Activated T-cell treated with anti-CD3 and anti-CD28 coated beads, Interleukin-2, amount 50 U/mL, for 72 hours (primary cell): ENCODE results near the gene FAM120C. TPM values are rescaled to one million over a fixed set of nuclear protein-coding genes. Genes with fewer than 3 reads are reported as not detected.

Experiments
- ATAC-seq, 2 donors: fragments of 150-1000 bp; cut with Tn5 transposase; replicated peaks in 1 of 2; 2 replicates each; pipeline ENCODE4 v1.10.0; 2021; ENCODE audit warnings: moderate library complexity in 2 of 2, mild to moderate bottlenecking in 1 of 2
- DNase-seq, 2 donors: peaks; one replicate each; pipeline ENCODE4 v3.0.0; 2021 to 2022; ENCODE audit warnings: mixed read lengths in 1 of 2
- H3K27ac Mint-ChIP-seq: one replicate; pipeline ENCODE4 v1.8.0; 2022; ENCODE audit warnings: mild to moderate bottlenecking, moderate library complexity, mixed read lengths
- H3K27me3 Mint-ChIP-seq: one replicate; pipeline ENCODE4 v1.8.0; 2022; ENCODE audit warnings: low read depth, mixed read lengths
- H3K36me3 Mint-ChIP-seq, 2 donors: one replicate each; pipeline ENCODE4 v1.8.0; 2022; ENCODE audit warnings: mixed read lengths in 2 of 2, mild to moderate bottlenecking in 1 of 2; ENCODE audit not compliant: insufficient read depth in 2 of 2
- H3K4me1 Mint-ChIP-seq: one replicate; pipeline ENCODE4 v1.8.0; 2022; ENCODE audit warnings: low read depth, mixed read lengths
- H3K4me3 Mint-ChIP-seq, 2 donors: one replicate each; pipeline ENCODE4 v1.8.0; 2022; ENCODE audit warnings: mild to moderate bottlenecking in 2 of 2, mixed read lengths in 2 of 2, moderate library complexity in 2 of 2
- H3K9me3 Mint-ChIP-seq, 2 donors: one replicate each; pipeline ENCODE4 v1.8.0; 2022; ENCODE audit warnings: mixed read lengths in 2 of 2
- total RNA-seq, 2 donors: library from RNA; stranded (reverse); gene quantifications; one replicate each; pipeline ENCODE4 v1.2.3, GENCODE V29; 2022

FAM120C gene
- total RNA-seq, 2 donors from 2014 or later: 9.9 to 10.5 TPM

DNA sequence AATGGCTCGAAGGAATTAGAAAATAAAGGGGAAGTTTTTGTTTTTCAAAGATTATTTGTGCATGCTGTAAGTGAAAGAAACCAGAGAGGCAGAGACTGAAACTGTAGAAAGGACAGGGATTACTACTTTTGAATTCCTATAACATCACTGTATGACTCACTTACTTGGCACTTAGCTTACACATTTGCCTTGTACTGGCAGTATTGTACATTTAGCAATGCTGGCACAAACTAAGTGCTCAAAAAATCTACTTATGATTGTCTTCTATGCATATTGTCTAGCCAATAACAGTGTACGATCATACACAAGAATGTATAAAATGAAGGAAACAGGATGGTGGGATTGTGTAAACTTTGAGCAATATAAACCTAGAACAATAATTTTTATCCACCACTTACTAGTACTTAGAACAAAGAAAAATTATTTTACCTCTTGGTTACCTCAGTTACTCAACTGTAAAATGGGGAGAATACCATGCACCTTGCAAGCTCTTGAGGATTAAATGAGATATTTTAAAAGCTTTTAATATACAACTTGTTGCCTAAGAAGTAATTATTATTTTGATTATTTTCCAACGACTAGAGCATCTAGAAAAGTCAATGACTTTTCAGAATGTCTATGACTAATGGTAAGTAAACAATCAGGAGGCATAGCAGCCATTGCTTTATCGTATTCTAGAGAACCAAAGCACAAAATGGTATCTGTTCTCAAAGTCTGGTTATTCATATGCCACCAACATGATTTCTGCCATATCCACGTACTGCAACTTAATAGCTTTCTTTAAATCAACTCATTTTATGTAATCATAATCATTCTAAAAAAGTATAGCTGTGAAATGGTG is 4.7 kb downstream of the FAM120C start:
- Mint-ChIP-seq H3K4me1 (peaks cover 48% of the 10 kb centered on the region), H3K27me3 (peaks cover 6% of the 10 kb centered on the region), H3K9me3 (no peaks in the 10 kb centered on the region), H3K27ac (peak overlapping the region; percentile 93), H3K4me3 (peak overlapping the region; percentile 19 to 88), H3K36me3 (peaks cover 15 to 20% of the 10 kb centered on the region in 2 donors)
- ATAC-seq (peak; percentile 58 to 67), DNase-seq (no peak)

DNA sequence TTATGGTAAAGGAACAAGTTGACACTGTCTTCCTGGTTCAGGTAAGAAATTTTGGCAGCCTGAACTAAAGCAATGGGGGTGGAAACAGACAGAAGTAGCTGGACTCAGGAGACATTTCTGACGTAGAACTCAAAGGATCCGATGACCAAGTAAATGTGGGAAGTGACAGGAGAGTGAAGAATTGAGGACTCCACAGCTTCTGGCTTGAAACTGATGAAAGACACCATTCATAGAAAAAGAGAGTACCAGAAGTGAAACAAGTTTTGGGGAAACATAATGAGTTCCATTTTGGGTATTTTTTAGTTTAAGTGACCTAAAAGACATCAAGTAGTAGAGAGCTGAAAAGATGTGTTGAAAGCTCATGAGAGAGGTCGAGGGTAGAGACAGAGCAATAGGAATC is 5.7 kb downstream of the FAM120C start:
- H3K36me3 Mint-ChIP-seq: peaks cover 15 to 20% of the 10 kb centered on the region in 2 donors

DNA sequence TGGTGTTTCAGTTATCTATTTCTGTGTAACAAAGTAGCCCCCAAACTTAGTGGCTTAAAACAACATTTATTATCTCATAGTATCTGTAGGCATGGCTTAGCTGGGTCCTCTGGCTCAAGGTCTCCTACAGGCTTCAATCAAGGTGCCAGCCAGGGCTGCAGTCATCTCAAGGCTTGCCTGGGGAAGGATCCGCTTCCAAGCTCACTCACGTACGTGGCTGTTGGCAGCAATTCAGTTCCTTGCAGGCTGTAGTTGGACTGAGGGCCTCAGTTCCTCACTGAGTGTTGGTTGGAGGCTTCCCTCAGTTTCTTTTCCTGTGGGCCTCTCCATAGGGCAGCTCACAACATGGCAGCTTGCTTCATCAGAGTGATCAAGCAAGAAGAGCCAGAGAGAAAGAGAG is 9.3 kb downstream of the FAM120C start:
- DNase-seq: no peak
- ATAC-seq: no peak
- Mint-ChIP-seq H3K4me3 (no peak overlapping the region), H3K4me1 (peaks cover 15% of the 10 kb centered on the region), H3K36me3 (peaks cover 8 to 15% of the 10 kb centered on the region in 2 donors), H3K9me3 (no peaks in the 10 kb centered on the region), H3K27me3 (no peaks in the 10 kb centered on the region), H3K27ac (no peak overlapping the region)

More for the DNA sequence above, 5.7 kb downstream of the FAM120C start:
- DNase-seq (no peak), ATAC-seq (no peak)
- Mint-ChIP-seq H3K4me3 (peak overlapping the region; percentile 19 to 83), H3K27me3 (peaks cover 6% of the 10 kb centered on the region), H3K27ac (peak overlapping the region; percentile 93), H3K4me1 (peaks cover 48% of the 10 kb centered on the region), H3K9me3 (no peaks in the 10 kb centered on the region)

DNA sequence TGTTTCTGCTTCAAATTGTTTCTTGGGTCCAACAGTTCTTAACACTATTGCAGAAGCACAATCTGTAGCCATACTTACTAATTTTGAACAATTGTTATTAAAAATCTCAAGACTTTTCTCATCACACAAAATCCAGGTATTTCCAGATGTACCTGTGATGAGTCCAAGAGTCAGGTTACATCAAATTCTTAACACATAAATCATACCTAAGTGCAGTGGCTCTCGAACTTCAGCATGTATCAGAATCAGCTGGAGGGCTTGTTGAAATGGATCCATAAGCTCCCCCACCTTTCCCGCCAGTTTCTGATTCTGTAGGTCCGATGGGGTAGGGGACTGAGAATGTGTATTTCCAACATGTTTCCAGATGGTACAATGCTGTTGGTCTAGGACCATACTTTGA is 10.6 kb downstream of the FAM120C start:
- peaks cover 8 to 13% of the 10 kb centered on the region in 2 donors for H3K36me3 Mint-ChIP-seq
- DNase-seq (no peak), ATAC-seq (no peak)
- H3K4me3 Mint-ChIP-seq: no peak overlapping the region
- H3K27me3 Mint-ChIP-seq: no peaks in the 10 kb centered on the region
- peaks cover 6% of the 10 kb centered on the region for H3K4me1 Mint-ChIP-seq
- no peak overlapping the region for H3K27ac Mint-ChIP-seq
- no peaks in the 10 kb centered on the region for H3K9me3 Mint-ChIP-seq

DNA sequence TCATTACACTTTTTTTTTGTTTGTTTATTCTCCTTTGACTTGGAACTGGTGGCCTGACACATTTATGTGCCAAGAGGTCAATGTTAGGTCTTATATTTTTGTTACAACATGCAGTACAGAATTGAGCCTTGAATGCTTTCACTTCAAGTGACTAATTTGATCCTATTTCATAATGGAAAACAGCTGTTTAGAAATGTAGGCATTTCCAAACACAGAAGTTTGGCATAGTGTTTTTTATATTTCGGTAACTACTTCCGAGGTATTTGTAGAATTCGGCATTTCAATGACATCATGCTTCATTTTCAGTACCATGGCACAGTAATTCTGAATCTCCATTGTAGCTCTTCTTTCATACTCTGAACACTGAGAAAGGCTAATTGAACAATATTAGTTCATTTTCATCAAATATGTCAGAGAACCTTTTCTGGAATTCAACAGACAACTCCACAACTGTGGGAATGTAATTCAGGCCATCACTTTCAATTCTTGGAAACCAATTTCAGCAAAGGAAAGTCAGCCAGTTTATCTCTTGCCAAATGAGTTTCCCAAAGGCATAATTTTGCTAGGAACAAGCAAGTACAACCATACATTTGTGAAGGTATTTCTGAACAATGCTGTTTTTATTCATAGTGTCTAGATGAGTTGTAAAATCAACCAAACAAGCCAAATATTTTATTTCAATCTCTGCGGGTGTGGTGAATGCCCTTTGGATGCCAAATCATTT is 11.4 kb downstream of the FAM120C start:
- no peak for DNase-seq
- H3K4me1 Mint-ChIP-seq: no peaks in the 10 kb centered on the region
- peak overlapping the region; percentile 38 for H3K27ac Mint-ChIP-seq
- no peak overlapping the region for H3K4me3 Mint-ChIP-seq
- H3K36me3 Mint-ChIP-seq: peaks cover 4 to 7% of the 10 kb centered on the region in 2 donors
- no peaks in the 10 kb centered on the region for H3K9me3 Mint-ChIP-seq
- H3K27me3 Mint-ChIP-seq: peaks cover 4% of the 10 kb centered on the region
- ATAC-seq: no peak

DNA sequence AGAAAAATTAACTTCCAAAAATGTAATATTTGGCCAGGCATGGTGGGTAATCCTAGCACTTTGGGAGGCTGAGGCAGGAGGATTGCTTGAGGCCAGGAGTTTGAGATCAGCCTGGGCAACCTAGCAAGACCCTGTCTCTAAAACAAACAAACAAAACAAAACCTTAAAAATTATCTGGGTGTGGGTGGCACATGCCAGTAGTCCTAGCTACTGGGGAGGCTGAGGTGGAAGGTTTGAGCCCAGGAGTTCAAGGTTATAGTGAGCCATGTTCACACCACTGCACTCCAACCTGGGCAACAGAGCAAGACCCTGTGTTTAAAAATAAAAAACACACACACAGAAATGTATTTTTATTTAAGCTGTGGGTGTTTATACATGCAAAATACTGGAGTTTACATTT is 12.0 kb downstream of the FAM120C start:
- peaks cover 4% of the 10 kb centered on the region for H3K27me3 Mint-ChIP-seq
- peaks cover 4 to 7% of the 10 kb centered on the region in 2 donors for H3K36me3 Mint-ChIP-seq
- no peak overlapping the region for H3K4me3 Mint-ChIP-seq
- ATAC-seq (no peak), DNase-seq (no peak)
- H3K9me3 Mint-ChIP-seq: no peaks in the 10 kb centered on the region
- H3K27ac Mint-ChIP-seq: no peak overlapping the region
- no peaks in the 10 kb centered on the region for H3K4me1 Mint-ChIP-seq

DNA sequence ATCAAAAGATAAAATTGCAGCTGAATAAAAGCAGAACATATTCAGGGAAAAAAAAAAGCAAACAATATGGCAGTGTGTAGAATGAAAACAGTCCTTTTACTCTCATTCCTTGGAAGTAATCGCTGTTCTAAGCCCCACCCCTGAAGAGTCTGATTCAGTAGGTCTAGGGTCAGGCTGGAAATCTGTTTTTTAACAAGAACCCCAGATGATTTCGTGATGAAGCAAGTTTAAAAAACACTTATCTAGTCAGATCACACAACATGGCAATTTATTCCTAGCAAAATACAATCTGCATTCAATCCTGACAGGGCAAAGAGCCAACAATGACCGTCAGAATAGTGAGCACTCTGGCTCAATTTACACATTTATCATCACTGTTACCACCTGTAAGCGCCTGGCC is 16.1 kb downstream of the FAM120C start:
- peaks cover 4% of the 10 kb centered on the region for H3K27me3 Mint-ChIP-seq
- no peak overlapping the region for H3K27ac Mint-ChIP-seq
- H3K4me1 Mint-ChIP-seq: no peaks in the 10 kb centered on the region
- H3K9me3 Mint-ChIP-seq: no peaks in the 10 kb centered on the region
- no peak overlapping the region for H3K4me3 Mint-ChIP-seq
- ATAC-seq: no peak
- DNase-seq: no peak
- H3K36me3 Mint-ChIP-seq: no peaks in the 10 kb centered on the region

DNA sequence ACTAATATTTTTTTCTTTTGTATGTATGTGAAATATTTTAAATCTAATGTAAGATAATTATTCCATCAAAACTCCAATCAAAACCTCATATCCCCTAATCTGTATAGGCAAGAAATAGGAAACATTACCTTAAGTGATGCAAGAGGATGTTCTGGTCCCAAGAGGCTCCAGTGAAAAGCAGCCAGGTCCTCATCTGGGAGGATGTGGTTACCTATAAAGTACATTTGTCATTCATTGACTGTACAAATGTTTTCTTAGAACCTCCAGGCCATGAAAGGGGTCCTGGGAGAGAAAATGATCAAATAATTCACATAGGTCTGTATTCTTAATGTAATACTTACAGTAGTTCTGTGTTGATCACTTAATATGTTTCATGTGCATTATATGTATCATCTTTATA is 25.5 kb downstream of the FAM120C start:
- Mint-ChIP-seq H3K9me3 (no peaks in the 10 kb centered on the region), H3K4me3 (no peak overlapping the region), H3K27ac (no peak overlapping the region), H3K4me1 (no peaks in the 10 kb centered on the region), H3K27me3 (no peaks in the 10 kb centered on the region), H3K36me3 (peaks cover 0 to 2% of the 10 kb centered on the region in 2 donors)
- ATAC-seq: no peak
- DNase-seq: no peak

DNA sequence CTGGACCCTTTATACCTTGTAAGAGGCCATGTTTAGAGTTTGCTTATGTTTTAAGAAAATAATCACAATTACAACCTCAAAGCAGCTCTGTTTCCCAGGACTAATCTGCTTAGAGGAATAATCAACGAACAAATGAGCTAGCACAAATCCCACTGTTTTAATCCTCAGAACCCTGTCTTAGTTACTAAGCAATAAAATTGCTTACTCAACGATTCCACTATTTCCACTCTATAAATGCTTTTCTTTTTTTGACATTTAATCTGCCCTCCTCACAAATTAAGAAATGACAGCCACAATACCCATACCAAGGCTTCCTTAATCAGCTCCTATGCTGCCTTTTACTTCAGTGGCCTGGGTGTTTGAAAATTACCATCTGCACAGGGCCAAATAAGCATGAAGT is 48.8 kb downstream of the FAM120C start:
- no peak for DNase-seq
- no peak overlapping the region for H3K27ac Mint-ChIP-seq

DNA sequence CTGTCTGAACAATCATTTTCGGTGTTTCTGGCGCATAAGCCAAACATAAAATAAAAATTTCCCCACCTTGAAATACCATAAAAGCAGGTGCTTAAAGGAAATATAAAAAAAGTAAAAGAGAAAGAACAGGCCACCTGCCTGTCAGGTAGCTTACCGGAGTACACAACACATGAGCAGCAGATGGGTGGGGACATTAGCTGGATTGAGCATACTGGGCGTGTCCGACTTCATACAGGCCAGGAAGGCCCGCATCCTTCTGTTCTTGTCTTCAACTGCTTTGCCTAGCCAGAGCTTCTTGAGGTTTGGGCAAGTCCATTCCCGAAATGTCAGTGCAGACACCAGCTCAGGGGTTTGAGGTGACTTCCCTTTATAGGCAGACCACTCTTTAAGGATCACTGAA is 66.7 kb downstream of the FAM120C start:
- Mint-ChIP-seq H3K9me3 (no peaks in the 10 kb centered on the region), H3K4me3 (no peak overlapping the region), H3K27me3 (no peaks in the 10 kb centered on the region), H3K27ac (no peak overlapping the region), H3K4me1 (no peaks in the 10 kb centered on the region), H3K36me3 (peaks cover 0 to 2% of the 10 kb centered on the region in 2 donors)
- no peak for DNase-seq
- no peak for ATAC-seq

More for the DNA sequence above, 48.8 kb downstream of the FAM120C start:
- no peaks in the 10 kb centered on the region for H3K27me3 Mint-ChIP-seq
- ATAC-seq: no peak
- H3K4me1 Mint-ChIP-seq: no peaks in the 10 kb centered on the region
- peaks cover 0 to 3% of the 10 kb centered on the region in 2 donors for H3K36me3 Mint-ChIP-seq
- H3K9me3 Mint-ChIP-seq: no peaks in the 10 kb centered on the region
- H3K4me3 Mint-ChIP-seq: no peak overlapping the region

DNA sequence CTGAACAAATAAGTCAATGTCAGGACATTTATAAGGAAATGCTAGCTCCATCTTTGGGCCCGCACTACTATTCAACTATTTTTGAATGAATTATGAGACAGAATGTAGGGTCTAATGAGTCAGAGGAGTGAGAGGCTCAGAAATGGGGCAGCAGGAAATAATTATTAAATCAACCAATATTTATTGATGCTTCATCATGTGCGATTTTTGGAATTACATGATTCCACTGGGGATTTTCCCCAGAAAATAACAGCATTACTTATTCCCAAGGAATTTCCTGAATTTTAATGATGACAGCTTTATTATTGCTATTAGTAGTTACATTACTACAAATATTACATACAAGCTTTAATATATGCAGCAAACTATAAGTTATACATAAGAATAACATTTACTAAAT is 89.5 kb downstream of the FAM120C start:
- Mint-ChIP-seq H3K9me3 (no peaks in the 10 kb centered on the region), H3K27ac (no peak overlapping the region), H3K27me3 (peaks cover 8% of the 10 kb centered on the region), H3K36me3 (no peaks in the 10 kb centered on the region), H3K4me1 (no peaks in the 10 kb centered on the region), H3K4me3 (no peak overlapping the region)
- DNase-seq: no peak
- ATAC-seq: no peak

DNA sequence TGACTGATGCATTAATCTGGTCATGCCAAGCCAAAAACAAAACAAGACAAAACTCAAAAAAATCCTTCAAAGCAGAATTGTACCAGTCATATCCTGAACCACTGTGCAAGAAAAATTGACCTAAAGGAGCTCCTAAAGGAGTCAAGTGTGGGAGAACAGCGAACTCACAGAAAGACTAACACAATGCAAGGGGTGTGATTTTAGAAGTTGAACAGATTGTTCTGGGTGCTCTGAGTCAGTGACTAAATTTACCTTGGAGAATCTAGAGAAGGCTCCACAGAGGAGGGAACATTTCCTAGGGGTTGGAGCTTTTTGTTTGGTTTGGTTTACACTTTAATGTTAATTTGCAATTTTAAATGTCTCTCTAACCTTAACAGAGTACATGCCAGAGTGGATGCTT is 89.9 kb downstream of the FAM120C start:
- ATAC-seq (no peak), DNase-seq (no peak)
- Mint-ChIP-seq H3K9me3 (no peaks in the 10 kb centered on the region), H3K4me1 (no peaks in the 10 kb centered on the region), H3K27ac (no peak overlapping the region), H3K4me3 (no peak overlapping the region), H3K27me3 (peaks cover 8% of the 10 kb centered on the region), H3K36me3 (no peaks in the 10 kb centered on the region)

DNA sequence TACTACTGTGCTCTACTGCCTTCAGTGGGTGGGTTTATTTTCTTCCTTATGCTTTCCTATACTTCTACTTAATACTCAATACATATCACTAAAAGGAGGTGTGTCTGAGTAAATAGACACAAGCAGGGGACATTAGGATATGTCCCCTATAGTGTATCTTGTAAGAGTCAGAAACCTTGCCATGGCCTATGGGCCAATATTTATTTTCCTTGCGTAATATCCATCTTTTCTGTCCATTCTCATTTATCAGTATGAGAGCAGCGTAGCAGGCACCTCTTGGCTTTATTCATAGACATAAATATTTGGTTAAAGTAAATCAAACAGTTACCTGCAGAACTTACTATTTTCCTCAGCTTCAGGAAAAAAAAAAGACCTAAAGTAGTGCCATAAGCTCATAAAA is 92.2 kb downstream of the FAM120C start:
- H3K36me3 Mint-ChIP-seq: no peaks in the 10 kb centered on the region
- DNase-seq: no peak
- no peak for ATAC-seq
- H3K4me3 Mint-ChIP-seq: no peak overlapping the region
- no peaks in the 10 kb centered on the region for H3K9me3 Mint-ChIP-seq
- H3K27ac Mint-ChIP-seq: no peak overlapping the region
- H3K4me1 Mint-ChIP-seq: no peaks in the 10 kb centered on the region
- H3K27me3 Mint-ChIP-seq: peaks cover 8% of the 10 kb centered on the region
